CD4-positive, alpha-beta T cell treated with Interleukin-6 for 4 hours (primary cell): ENCODE measurements around the gene LSMEM2.
"Not testable (repeated sequence)": the region's sequence is repeated elsewhere in the genome, so short reads cannot be mapped to it uniquely, and the experiment has no call there.

Experiments used
- DNase-seq: peaks from one replicate; pipeline ENCODE4 v3.0.0-alpha.2; 2020; ENCODE audit warnings: mixed read lengths

LSMEM2 gene

GRCh38 chr3:50266017-50266416 is 12.9 kb upstream of the LSMEM2 start:
- no peak for DNase-seq

GRCh38 chr3:50266836-50267235 is 12.1 kb upstream of the LSMEM2 start:
- no peak for DNase-seq

- no peak for DNase-seq
Measured at GRCh38 chr3:50267280-50267913, 11.5 kb upstream of the LSMEM2 start.

GRCh38 chr3:50268276-50268675 is 10.6 kb upstream of the LSMEM2 start:
- DNase-seq, result no peak

GRCh38 chr3:50268703-50269451 is 10.0 kb upstream of the LSMEM2 start, which contains the start of gene SEMA3B:
SEMA3B (plus strand) TSS chr3:50269147; CDS start chr3:50269241, 94 bp downstream.
- DNase-seq, result no peak

- no peak for DNase-seq
Measured at GRCh38 chr3:50269460-50269859, 9.4 kb upstream of the LSMEM2 start.

GRCh38 chr3:50269977-50270413 is 8.9 kb upstream of the LSMEM2 start:
- DNase-seq, result no peak

- DNase-seq, result no peak
Measured at GRCh38 chr3:50270422-50271224, 8.3 kb upstream of the LSMEM2 start.

- DNase-seq, result no peak
Measured at GRCh38 chr3:50271314-50271936, 7.5 kb upstream of the LSMEM2 start.

GRCh38 chr3:50272538-50272910 is 6.4 kb upstream of the LSMEM2 start:
- DNase-seq, result not testable (repeated sequence)

- DNase-seq, result peak; percentile 88
Measured at GRCh38 chr3:50272911-50273688, 5.8 kb upstream of the LSMEM2 start.

- no peak for DNase-seq
Measured at GRCh38 chr3:50273689-50274065, 5.2 kb upstream of the LSMEM2 start.

GRCh38 chr3:50274371-50275104 is 4.3 kb upstream of the LSMEM2 start:
- DNase-seq, result peak; percentile 81

GRCh38 chr3:50275141-50275995 is 3.5 kb upstream of the LSMEM2 start:
- no peak for DNase-seq

- DNase-seq, result no peak
Measured at GRCh38 chr3:50275996-50276761, 2.7 kb upstream of the LSMEM2 start.

GRCh38 chr3:50276762-50277101 is 2.2 kb upstream of the LSMEM2 start:
- no peak for DNase-seq

- no peak for DNase-seq
Measured at GRCh38 chr3:50278123-50278879, 586 bp upstream of the LSMEM2 start.

GRCh38 chr3:50279255-50280016 is 549 bp downstream of the LSMEM2 start:
- DNase-seq, result no peak
